GM23338 (cell line): Measurements from ENCODE around the gene SEM1. TPM values are rescaled to one million over a fixed set of nuclear protein-coding genes. Genes with fewer than 3 reads are reported as not detected.
"Not testable (repeated sequence)": the region's sequence is repeated elsewhere in the genome, so short reads cannot be mapped to it uniquely, and the experiment has no call there.

Experiments
- ATAC-seq: fragments of 200-7000 bp; cut with Tn5 transposase; 3 replicates; pipeline ENCODE4 v1.9.1; 2020
- DNase-seq: peaks from one replicate; pipeline ENCODE4 v3.0.0-alpha.2; 2015; ENCODE audit warnings: low spot score
- H2AFZ ChIP-seq: fragments of 200-600 bp; sonication (generic); 2 replicates; pipeline ENCODE4 v1.8.0; 2016; ENCODE audit warnings: antibody characterized with exemption, mild to moderate bottlenecking, moderate library complexity
- H3F3A ChIP-seq: fragments of 200-600 bp; sonication (generic); replicated peaks from 2 replicates; pipeline ENCODE4 v1.8.0; 2017; ENCODE audit warnings: antibody characterized with exemption, mixed run types, low read depth
- H3K27ac ChIP-seq: fragments of 200-600 bp; sonication (generic); 2 replicates; pipeline ENCODE4 v1.6.1; 2016; ENCODE audit warnings: low read depth
- H3K27me3 ChIP-seq: fragments of 200-600 bp; sonication (generic); 2 replicates; pipeline ENCODE4 v1.8.0; 2016; ENCODE audit warnings: mild to moderate bottlenecking, mixed run types, moderate library complexity; ENCODE audit not compliant: insufficient read depth
- H3K36me3 ChIP-seq: fragments of 200-600 bp; sonication (generic); 2 replicates; pipeline ENCODE4 v1.8.0; 2016; ENCODE audit warnings: mild to moderate bottlenecking; ENCODE audit not compliant: insufficient read depth
- H3K4me1 ChIP-seq: fragments of 200-600 bp; sonication (generic); 2 replicates; pipeline ENCODE4 v1.8.0; 2016; ENCODE audit warnings: mild to moderate bottlenecking, moderate library complexity; ENCODE audit not compliant: insufficient read depth
- H3K4me2 ChIP-seq: fragments of 200-600 bp; sonication (generic); 2 replicates; pipeline ENCODE4 v1.7.1; 2017; ENCODE audit warnings: mixed run types
- H3K4me3 ChIP-seq: fragments of 200-600 bp; sonication (generic); 2 replicates; pipeline ENCODE4 v1.6.1; 2016; ENCODE audit warnings: mixed run types
- H3K79me2 ChIP-seq: fragments of 200-600 bp; sonication (generic); replicated peaks from 2 replicates; pipeline ENCODE4 v1.8.0; 2017; ENCODE audit warnings: mild to moderate bottlenecking; ENCODE audit not compliant: insufficient read depth
- H3K9me2 ChIP-seq: fragments of 200-600 bp; sonication (generic); 2 replicates; pipeline ENCODE4 v1.8.0; 2017; ENCODE audit not compliant: insufficient read depth
- H4K20me1 ChIP-seq: fragments of 200-600 bp; sonication (generic); replicated peaks from 2 replicates; pipeline ENCODE4 v1.8.0; 2017; ENCODE audit warnings: mild to moderate bottlenecking; ENCODE audit not compliant: insufficient read depth
- H3K27ac Mint-ChIP-seq: 2 replicates; pipeline ENCODE4 v1.8.0; 2020; ENCODE audit warnings: inconsistent platforms, mild to moderate bottlenecking, moderate library complexity, mixed read lengths
- H3K27me3 Mint-ChIP-seq: 3 replicates; pipeline ENCODE4 v1.8.0; 2022; ENCODE audit warnings: low read depth, mild to moderate bottlenecking, moderate library complexity, mixed read lengths, inconsistent platforms; ENCODE audit not compliant: insufficient read depth, poor library complexity
- H3K36me3 Mint-ChIP-seq: 3 replicates; pipeline ENCODE4 v1.8.0; 2021; ENCODE audit warnings: low read depth, mild to moderate bottlenecking, inconsistent platforms, moderate library complexity, mixed read lengths
- H3K4me1 Mint-ChIP-seq: 3 replicates; pipeline ENCODE4 v1.8.0; 2020; ENCODE audit warnings: mild to moderate bottlenecking, inconsistent platforms, mixed read lengths
- H3K4me3 Mint-ChIP-seq: 3 replicates; pipeline ENCODE4 v1.8.0; 2021; ENCODE audit warnings: moderate library complexity, mild to moderate bottlenecking, inconsistent platforms, mixed read lengths
- H3K9me3 Mint-ChIP-seq: 3 replicates; pipeline ENCODE4 v1.8.0; 2020; ENCODE audit warnings: moderate library complexity, mild to moderate bottlenecking, inconsistent platforms, mixed read lengths
- CREB1 ChIP-seq: fragments of 250-450 bp; sonication (Bioruptor Pico); IDR thresholded peaks from 2 replicates; pipeline ENCODE4 v1.5.0; 2020; ENCODE audit warnings: low read depth, mild to moderate bottlenecking, moderate library complexity
- CTCF ChIP-seq, 2 experiments: fragments of 200-600 bp in 1 of 2; sonication (generic) in 1 of 2; conservative IDR thresholded peaks; 2 replicates each; pipeline versions ENCODE4 v1.5.1 to v1.6.1; 2016 to 2017; ENCODE audit warnings: antibody characterized with exemption in 2 of 2, low read depth in 2 of 2, mild to moderate bottlenecking in 2 of 2, moderate library complexity in 1 of 2
- ETS1 ChIP-seq: IDR thresholded peaks from 2 replicates; pipeline ENCODE4 v1.6.1; 2016; ENCODE audit warnings: antibody characterized with exemption
- EZH2 ChIP-seq: fragments of 200-600 bp; sonication (generic); IDR thresholded peaks from one replicate; pipeline ENCODE4 v1.8.0; 2017; ENCODE audit warnings: antibody characterized with exemption, mild to moderate bottlenecking, low read depth; ENCODE audit not compliant: unreplicated experiment
- EZH2phosphoT487 ChIP-seq: fragments of 200-600 bp; sonication (generic); IDR thresholded peaks from one replicate; pipeline ENCODE4 v1.8.1; 2018; ENCODE audit warnings: antibody characterized with exemption; ENCODE audit not compliant: unreplicated experiment
- JUNB ChIP-seq: IDR thresholded peaks from one replicate; pipeline ENCODE4 v1.6.1; 2016; ENCODE audit warnings: antibody characterized with exemption; ENCODE audit not compliant: unreplicated experiment
- POLR2AphosphoS5 ChIP-seq: IDR thresholded peaks from 2 replicates; pipeline ENCODE4 v1.6.1; 2016; ENCODE audit warnings: antibody characterized with exemption, low read depth
- REST ChIP-seq: IDR thresholded peaks from one replicate; pipeline ENCODE4 v1.6.1; 2018; ENCODE audit warnings: antibody characterized with exemption; ENCODE audit not compliant: unreplicated experiment
- STAT1 ChIP-seq: IDR thresholded peaks from one replicate; pipeline ENCODE4 v1.6.1; 2016; ENCODE audit warnings: antibody characterized with exemption; ENCODE audit not compliant: unreplicated experiment
- ZNF462 ChIP-seq: fragments of 250-450 bp; sonication (Bioruptor Pico); IDR thresholded peaks from 2 replicates; pipeline ENCODE4 v1.5.0; 2020; ENCODE audit warnings: mild to moderate bottlenecking, moderate library complexity
- polyA plus RNA-seq: library from polyadenylated mRNA; unstranded; fragments of >200 nt; fragmentation: Nextera tagmentation; extraction: Ambion mirVana; gene quantifications from 2 replicates; pipeline ENCODE4 v1.2.1, GENCODE V29; 2016
- total RNA-seq: library from RNA; depleted of rRNA; stranded (reverse); fragments of >200 nt; shearing (Covaris generic); gene quantifications from 2 replicates; pipeline ENCODE4 v1.2.3, GENCODE V29; 2014

Gene SEM1
- total and polyA plus RNA-seq, 2 experiments from 2014 or later, result 71.7 to 1,042 TPM

- H3K4me1 ChIP-seq, result peaks cover 30% of the 10 kb centered on the region
- not testable (repeated sequence) for H3K27ac ChIP-seq, H3K9me2 ChIP-seq, H3K79me2 ChIP-seq, H3K9me3 Mint-ChIP-seq, ATAC-seq, H3K27me3 Mint-ChIP-seq, H3K4me2 ChIP-seq, H3K36me3 Mint-ChIP-seq, DNase-seq, H3K4me3 Mint-ChIP-seq, H3K27me3 ChIP-seq, H4K20me1 ChIP-seq, H2AFZ ChIP-seq, H3K36me3 ChIP-seq, H3K4me3 ChIP-seq, H3F3A ChIP-seq
- peak overlapping the region; percentile 62; the same call in 1 of the 2 replicates for H3K27ac Mint-ChIP-seq
- peaks cover 37% of the 10 kb centered on the region for H3K4me1 Mint-ChIP-seq
Measured at GRCh38 chr7:96722928-96723327, 13.3 kb upstream of the SEM1 start.

GRCh38 chr7:96720843-96721242 lies 11.2 kb upstream of the SEM1 start:
- no peaks in the 10 kb centered on the region for H3F3A ChIP-seq
- H3K4me3 Mint-ChIP-seq, result no peak overlapping the region
- H4K20me1 ChIP-seq, result no peaks in the 10 kb centered on the region
- no peak for ATAC-seq
- no peaks in the 10 kb centered on the region for H3K27me3 ChIP-seq
- peaks cover 28% of the 10 kb centered on the region for H3K4me1 Mint-ChIP-seq
- no peak for TF ChIP-seq CTCF (conservative IDR thresholded peaks at IDR 0.05; ENCODE audit: low read depth in 2 of 2)
- no peak for TF ChIP-seq STAT1
- no peak for TF ChIP-seq ETS1
- TF ChIP-seq JUNB, result no peak
- no peak for TF ChIP-seq EZH2phosphoT487
- TF ChIP-seq POLR2AphosphoS5, result no peak
- no peak for TF ChIP-seq CREB1 (CRISPR knock-in tag)
- TF ChIP-seq REST, result no peak
- TF ChIP-seq ZNF462, result no peak
- TF ChIP-seq EZH2, result no peak
- no peaks in the 10 kb centered on the region for H3K36me3 ChIP-seq
- H3K9me2 ChIP-seq, result 0 out of 2 replicates have a peak, but pooled peaks cover 6% of the 10 kb centered on the region
- H3K79me2 ChIP-seq, result no peaks in the 10 kb centered on the region
- H3K9me3 Mint-ChIP-seq, result peaks cover 2% of the 10 kb centered on the region; the same call in 2 of the 3 replicates
- H3K27ac ChIP-seq, result no peak overlapping the region
- H2AFZ ChIP-seq, result no peak overlapping the region
- H3K27me3 Mint-ChIP-seq, result no peaks in the 10 kb centered on the region
- H3K4me3 ChIP-seq, result no peak overlapping the region
- H3K27ac Mint-ChIP-seq, result no peak overlapping the region
- no peak overlapping the region for H3K4me2 ChIP-seq
- H3K36me3 Mint-ChIP-seq, result no peaks in the 10 kb centered on the region
- DNase-seq, result no peak
- peaks cover 28% of the 10 kb centered on the region for H3K4me1 ChIP-seq
